CD4-positive, alpha-beta T cell treated with Interleukin-17A for 4 hours (primary cell): ENCODE data around the gene TTC34.
"Not testable (repeated sequence)": the region's sequence is repeated elsewhere in the genome, so short reads cannot be mapped to it uniquely, and the experiment has no call there.

ENCODE experiments used
- DNase-seq: peaks from one replicate; pipeline ENCODE4 v3.0.0-alpha.2; 2020; ENCODE audit warnings: mixed read lengths

The TTC34 gene

GRCh38 chr1:2754597-2754996 is 46.9 kb downstream of the TTC34 start:
- not testable (repeated sequence) for DNase-seq

DNA sequence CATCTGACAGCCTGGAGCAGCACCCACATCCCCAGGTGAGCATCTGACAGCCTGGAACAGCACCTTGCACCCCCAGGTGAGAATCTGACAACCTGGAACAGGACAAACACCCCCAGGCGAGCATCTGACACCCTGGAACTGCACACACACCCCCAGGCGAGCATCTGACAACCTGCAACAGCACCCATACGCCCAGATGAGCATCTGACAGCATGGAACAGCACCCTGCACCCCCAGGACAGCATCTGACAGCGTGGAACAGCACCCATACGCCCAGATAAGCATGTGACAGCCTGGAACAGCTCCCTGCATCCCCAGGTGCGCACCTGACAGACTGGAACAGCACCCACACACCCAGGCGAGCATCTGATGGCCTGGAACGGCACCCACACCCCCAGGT is 49.0 kb downstream of the TTC34 start:
- not testable (repeated sequence) for DNase-seq

GRCh38 chr1:2751866-2752265 is 49.6 kb downstream of the TTC34 start:
- DNase-seq, result not testable (repeated sequence)

- not testable (repeated sequence) for DNase-seq
These were observed 50.4 kb downstream of the TTC34 start for GRCh38 chr1:2750766-2751730.

DNA sequence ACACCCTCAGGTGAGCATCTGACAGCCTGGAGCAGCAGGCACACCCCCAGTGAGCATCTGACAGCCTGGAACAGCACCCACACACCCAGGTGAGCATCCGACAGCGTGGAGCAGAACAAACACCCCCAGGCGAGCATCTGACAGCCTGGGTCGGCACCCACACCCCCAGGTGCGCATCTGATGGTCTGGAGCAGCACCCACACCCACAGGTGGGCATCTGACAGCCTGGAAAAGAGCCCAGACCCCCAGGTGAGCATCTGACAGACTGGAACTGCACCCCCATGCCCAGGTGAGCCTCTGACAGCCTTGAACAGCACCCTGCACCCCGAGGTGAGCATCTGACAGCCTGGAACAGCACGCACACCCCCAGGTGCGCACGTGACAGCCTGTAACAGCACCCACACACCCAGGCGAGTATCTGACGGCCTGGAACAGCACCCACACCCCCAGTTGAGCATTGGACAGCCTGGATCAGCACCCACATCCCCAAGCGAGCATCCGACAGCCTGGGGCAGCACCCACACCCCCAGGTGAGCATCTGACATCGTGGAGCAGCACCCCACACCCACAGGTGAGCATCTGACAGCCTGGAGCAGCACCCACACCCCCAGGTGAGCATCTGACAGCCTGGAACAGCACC is 51.3 kb downstream of the TTC34 start:
- DNase-seq, result not testable (repeated sequence)

- not testable (repeated sequence) for DNase-seq
These were observed 52.9 kb downstream of the TTC34 start for GRCh38 chr1:2748626-2749025.

GRCh38 chr1:2694796-2695195 is 106.7 kb downstream of the TTC34 start:
- DNase-seq, result not testable (repeated sequence)

GRCh38 chr1:2690180-2690579 is 111.3 kb downstream of the TTC34 start:
- DNase-seq, result not testable (repeated sequence)

- not testable (repeated sequence) for DNase-seq
These were observed 113.2 kb downstream of the TTC34 start for GRCh38 chr1:2688336-2688665.

DNA sequence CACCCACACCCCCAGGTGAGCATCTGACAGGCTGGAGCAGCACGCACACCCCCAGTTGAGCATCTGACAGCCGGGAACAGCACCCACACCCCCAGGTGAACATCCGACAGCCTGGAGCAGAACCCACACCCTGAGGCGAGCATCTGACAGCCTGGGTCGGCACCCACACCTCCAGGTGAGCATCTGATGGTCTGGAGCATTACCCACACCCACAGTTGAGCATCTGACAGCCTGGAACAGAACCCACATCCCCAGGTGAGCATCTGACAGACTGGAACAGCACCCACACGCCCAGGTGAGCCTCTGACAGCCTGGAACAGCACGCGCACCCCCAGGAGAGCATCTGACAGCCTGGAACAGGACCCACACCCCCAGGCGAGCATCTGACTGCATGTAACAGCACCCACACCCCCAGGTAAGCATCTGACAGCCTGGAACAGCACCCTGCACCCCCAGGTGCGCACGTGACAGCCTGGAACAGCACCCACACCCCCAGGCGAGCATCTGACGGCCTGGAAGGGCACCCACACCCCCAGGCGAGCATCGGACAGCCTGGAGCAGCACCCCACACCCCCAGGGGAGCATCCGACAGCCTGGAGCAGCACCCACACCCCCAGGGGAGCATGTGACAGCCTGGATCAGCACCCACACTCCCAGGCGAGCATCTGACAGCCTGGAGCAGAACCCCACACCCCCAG is 113.7 kb downstream of the TTC34 start:
- not testable (repeated sequence) for DNase-seq

DNA sequence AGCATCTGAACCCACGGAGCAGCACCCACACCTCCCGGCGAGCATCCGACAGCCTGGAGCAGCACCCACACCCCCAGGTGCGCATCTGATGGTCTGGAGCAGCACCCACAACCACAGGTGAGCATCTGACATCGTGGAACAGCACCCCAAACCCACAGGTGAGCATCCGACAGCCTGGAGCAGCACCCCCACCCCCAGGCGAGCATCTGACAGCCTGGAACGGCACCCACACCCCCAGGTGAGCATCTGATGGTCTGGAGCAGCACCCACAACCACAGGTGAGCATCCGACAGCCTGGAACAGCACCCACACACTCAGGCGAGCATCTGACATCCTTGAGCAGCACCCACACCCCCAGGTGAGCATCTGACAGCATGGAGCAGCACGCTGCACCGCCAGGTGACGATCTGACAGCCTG is 114.3 kb downstream of the TTC34 start:
- DNase-seq, result not testable (repeated sequence)

DNA sequence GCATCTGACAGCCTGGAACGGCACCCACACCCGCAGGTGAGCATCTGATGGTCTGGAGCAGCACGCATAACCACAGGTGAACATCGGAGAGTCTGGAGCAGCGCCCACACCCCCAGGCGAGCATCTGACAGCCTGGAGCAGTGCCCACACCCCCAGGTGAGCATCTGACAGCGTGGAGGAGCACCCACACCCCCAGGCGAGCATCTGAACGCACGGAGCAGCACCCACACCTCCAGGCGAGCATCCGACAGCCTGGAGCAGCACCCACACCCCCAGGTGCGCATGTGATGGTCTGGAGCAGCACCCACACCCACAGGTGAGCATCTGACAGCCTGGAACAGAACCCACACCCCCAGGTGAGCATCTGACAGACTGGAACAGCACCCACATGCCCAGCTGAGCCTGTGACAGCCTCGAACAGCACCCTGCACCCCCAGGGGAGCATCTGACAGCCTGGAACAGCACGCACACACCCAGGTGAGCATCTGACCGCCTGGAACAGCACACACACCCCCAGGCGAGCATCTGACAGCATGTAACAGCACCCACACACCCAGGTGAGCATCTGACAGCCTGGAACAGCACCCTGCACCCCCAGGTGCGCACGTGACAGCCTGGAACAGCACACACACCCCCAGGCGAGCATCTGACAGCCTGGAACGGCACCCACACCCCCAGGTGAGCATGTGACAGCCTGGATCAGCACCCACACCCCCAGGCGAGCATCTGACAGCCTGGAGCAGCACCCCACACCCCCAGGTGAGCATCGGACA is 115.2 kb downstream of the TTC34 start:
- not testable (repeated sequence) for DNase-seq

GRCh38 chr1:2685671-2686070 is 115.8 kb downstream of the TTC34 start:
- DNase-seq, result not testable (repeated sequence)

DNA sequence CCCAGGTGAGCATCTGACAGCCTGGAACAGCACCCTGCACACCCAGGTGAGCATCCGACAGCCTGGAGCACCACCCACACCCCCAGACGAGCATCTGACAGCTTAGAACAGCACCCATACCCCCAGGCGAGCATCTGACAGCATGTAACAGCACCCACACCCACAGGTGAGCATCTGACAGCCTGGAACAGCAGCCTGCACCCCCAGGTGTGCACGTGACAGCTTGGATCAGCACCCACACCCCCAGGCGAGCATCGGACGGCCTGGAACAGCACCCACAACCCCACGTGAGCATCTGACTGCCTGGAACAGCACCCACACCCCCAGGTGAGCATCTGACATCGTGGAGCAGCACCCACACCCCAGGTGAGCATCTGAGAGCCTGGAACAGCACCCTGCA is 116.6 kb downstream of the TTC34 start:
- DNase-seq, result not testable (repeated sequence)

- peak; percentile 6 for DNase-seq
These were observed 117.5 kb downstream of the TTC34 start for GRCh38 chr1:2684000-2684399.

DNA sequence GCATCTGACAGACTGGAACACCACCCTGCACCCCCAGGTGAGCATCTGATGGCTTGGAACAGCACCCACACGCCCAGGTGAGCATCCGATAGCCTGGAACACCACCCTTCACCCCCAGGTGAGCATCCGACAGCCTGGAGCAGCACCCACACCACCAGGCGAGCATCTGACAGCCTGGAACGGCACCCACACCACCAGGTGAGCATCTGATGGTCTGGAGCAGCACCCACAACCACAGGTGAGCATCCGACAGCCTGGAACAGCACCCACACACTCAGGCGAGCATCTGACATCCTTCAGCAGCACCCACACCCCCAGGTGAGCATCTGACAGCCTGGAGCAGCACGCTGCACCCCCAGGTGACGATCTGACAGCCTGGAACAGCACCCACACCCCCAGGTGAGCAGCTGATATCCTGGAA is 118.2 kb downstream of the TTC34 start:
- DNase-seq, result not testable (repeated sequence)

- DNase-seq, result not testable (repeated sequence)
These were observed 118.6 kb downstream of the TTC34 start for GRCh38 chr1:2682879-2683278.

DNA sequence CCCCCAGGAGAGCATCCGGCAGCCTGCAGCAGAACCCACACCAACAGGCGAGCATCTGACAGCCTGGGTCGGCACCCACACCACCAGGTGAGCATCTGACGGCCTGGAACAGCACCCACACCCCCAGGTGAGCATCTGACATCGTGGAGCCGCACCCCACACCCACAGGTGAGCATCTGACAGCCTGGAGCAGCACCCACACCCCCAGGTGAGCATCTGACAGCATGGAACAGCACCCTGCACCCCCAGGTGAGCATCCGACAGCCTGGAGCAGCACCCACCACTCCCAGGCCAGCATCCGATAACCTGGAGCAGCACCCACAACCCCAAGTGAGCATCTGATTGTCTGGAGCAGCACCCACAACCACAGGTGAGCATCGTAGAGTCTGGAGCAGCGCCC is 124.8 kb downstream of the TTC34 start:
- DNase-seq, result not testable (repeated sequence)

DNA sequence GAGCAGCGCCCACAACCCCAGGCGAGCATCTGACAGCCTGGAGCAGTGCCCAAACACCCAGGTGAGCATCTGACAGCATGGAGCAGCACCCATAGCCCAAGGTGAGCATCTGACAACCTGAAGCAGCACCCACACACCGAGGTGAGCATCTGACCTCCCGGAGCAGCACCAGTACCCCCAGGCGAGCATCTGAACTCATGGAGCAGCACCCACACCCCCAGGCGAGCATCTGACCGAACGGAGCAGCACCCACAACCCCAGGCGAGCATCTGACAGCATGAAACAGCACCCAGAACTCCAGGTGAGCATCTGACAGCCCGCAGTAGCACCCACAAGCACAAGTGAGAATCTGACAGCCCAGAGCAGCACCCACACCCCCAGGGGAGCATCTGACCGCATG is 129.8 kb downstream of the TTC34 start:
- not testable (repeated sequence) for DNase-seq

DNA sequence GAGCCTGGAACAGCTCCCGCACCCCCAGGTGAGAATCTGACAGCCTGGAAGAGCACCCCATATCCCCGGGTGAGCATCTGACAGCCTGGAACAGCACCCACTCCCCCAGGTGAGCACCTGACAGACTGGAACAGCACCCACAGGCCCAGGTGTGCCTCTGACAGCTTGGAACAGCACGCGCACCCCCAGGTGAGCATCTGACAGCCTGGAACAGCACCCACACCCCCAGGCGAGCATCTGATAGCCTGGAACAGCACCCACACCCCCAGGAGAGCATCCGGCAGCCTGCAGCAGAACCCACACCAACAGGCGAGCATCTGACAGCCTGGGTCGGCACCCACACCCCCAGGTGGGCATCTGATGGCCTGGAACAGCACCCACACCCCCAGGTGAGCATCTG is 141.7 kb downstream of the TTC34 start:
- DNase-seq, result not testable (repeated sequence)

GRCh38 chr1:2657909-2658308 is 143.6 kb downstream of the TTC34 start:
- DNase-seq, result not testable (repeated sequence)

- not testable (repeated sequence) for DNase-seq
These were observed 144.4 kb downstream of the TTC34 start for GRCh38 chr1:2657124-2657523.
